CD4-positive, alpha-beta T cell treated with Interleukin-17A for 4 hours (primary cell): ENCODE results near the gene MCC.
"Not testable (repeated sequence)": the region's sequence is repeated elsewhere in the genome, so short reads cannot be mapped to it uniquely, and the experiment has no call there.

Experiments used
- DNase-seq: peaks from one replicate; pipeline ENCODE4 v3.0.0-alpha.2; 2020; ENCODE audit warnings: mixed read lengths

MCC gene

DNA sequence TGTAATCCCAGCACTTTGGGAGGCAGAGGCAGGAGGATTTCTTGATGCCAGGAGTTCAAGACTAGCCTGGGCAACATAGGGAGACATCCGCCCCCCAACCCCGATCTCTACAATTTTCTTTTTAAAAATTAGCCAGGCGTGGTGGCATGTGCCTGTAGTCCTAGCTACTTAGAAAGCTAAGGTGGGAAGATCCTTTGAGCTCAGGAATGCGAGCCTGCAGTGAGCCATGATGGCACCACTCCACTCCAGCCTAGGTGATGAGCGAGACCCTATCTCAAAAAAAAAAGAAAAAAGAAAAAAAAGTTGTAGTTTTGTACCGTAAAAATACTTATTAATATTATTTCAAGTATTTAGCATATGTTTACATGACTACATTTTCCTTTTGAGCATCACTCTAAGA is 82.7 kb downstream of the MCC start:
- no peak for DNase-seq

- no peak for DNase-seq
Measured at GRCh38 chr5:113404269-113404668, 84.0 kb downstream of the MCC start.

DNA sequence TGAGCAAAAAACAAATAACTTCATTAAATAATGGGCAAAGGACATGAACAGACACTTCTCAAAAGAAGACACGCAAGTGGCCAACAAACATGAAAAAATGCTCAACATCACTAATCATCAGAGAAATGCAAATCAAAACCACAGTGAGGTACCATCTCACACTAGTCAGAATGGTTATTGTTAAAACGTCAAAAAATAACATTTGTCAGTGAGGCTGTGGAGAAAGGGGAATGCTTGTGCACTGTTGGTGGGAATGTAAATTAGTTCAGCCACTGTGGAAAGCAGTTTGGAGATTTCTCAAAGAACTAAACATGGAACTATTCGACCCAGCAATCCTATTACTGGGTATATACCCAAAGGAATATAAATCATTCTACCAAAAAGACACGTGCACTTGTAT is 90.3 kb downstream of the MCC start:
- DNase-seq, result not testable (repeated sequence)

DNA sequence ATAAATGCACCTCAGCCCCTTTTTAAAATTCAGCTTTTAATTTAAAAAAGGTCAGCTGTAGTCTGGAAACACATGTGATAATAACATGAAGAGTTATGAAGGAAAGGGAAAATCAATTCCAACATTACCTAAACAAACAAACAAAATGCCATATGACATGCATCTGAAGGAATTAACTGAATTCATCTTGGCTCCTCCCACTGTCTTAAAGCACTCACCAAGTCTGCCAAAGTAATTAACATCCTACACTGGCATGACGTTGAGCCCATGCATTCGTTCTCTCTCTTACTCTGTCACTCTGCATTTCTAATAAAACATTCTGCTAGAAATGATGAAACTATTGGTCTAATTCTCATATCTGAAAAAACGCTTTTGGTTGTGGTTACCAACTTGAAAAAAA is 91.2 kb downstream of the MCC start:
- no peak for DNase-seq

DNA sequence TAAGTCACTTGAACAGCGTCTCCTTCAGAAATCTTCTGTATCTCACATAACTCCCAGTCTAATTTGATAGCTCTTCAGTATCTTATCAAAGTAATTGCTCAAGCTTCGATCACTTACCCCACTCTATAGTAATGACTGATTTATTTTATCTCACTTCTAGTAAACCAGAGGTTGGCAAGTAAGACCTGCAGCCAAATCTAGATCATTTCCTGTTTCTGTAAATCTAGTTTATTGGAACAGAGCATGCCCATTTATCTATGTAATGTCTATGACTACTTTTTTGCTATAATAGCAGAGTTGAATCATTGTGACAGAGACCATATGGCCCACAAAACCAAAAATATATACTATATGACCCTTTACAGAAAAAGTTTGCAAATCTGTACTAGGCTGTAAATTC is 93.6 kb downstream of the MCC start:
- no peak for DNase-seq

DNA sequence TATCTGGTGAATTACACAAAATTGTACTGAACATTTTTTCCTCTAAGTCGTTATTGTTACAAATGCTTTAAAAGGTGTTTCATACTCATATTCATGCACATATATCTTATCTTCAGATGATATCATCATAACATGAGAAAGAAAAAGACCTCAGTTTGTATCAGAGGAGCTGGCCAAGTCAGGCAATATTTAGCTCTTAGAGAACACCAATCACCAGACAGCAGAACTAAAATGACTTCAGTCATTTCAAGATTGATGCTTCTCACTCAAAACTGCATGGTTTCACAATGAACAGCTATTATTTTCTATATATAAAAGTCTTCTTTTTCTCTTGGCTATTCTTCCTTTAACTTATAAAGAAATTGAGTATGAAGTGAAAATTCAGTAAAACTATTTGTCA is 98.0 kb downstream of the MCC start:
- DNase-seq, result no peak

DNA sequence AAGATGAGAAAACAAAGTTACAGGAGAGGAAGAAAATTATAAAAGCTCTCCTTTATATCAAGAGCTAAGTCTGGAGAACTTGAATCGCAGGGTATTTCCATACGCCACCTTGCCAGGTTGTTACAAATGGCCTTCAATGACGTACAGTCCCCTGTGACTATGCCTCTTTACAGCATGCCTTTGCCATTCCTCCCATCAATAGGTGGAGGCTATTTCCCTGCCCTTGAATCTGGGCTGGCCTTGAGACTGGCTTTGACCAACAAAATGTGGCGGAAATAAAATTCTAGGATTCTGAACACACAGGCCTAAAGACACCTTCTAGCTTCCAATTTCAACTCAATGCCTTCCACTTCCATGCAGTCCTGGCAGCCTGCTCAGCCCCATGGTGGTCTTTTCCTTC is 99.1 kb downstream of the MCC start:
- no peak for DNase-seq

DNA sequence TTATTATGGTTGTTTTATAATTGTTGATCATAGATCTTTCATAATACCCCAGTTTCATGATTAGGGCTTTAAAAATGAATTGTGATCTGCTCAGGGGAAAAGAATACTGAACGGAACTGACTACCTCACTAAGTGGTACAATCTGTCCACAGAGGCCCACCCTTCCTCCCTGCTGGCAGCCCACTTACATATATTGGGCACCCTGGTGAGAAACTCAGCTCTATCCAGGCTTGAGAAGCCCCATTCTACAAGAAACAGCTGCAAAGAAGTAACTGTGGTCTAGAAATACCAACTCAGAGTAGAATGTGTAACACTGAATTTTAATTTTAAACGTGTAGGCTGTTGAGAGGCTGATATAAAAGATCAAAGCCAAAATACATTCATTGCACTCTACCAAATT is 100.4 kb downstream of the MCC start:
- no peak for DNase-seq

DNA sequence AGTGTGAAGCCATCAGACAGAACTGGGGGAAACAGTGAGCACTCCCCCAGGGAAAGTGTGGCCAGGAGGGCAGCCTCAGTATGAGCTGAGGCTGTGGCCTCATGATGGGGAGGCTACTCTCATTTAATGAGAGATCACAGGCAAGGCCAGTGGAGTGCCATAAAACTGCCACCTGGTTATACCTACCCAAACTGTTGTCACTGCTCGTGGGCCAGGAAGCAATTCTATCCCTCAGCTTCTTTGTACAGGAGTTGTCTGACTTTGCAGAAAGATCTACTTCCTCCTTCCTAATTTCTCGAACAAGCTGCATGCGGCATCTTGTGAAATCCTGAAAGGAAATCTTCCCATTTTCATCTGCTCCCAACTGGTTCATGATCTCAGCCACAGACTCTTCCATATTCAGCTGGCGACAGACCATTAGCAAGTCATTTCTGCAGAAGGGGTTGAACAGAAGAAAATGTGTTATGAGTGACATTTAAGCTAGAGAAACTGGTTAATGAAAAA is 103.4 kb downstream of the MCC start:
- DNase-seq, result no peak

GRCh38 chr5:113382731-113383130 is 105.5 kb downstream of the MCC start:
- DNase-seq, result no peak

DNA sequence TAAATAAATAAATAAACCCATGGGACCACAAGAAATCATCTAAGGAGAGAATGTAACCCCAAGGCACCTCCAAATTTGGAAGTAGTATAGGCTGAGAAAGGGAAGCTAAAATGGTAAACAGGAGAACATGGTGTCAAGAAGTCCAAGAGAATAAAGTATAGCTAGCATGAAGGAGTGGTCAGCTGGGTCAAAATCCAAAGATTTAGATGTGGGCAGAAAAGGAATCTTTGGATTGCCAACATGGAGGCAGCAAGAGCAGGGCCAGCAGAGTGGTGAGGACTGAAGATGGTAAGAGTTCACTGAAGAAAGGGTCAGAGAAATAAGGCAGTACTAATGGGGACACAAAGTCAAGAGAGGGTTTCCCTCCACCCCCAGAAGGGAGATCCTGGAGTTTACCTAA is 106.5 kb downstream of the MCC start:
- no peak for DNase-seq

DNA sequence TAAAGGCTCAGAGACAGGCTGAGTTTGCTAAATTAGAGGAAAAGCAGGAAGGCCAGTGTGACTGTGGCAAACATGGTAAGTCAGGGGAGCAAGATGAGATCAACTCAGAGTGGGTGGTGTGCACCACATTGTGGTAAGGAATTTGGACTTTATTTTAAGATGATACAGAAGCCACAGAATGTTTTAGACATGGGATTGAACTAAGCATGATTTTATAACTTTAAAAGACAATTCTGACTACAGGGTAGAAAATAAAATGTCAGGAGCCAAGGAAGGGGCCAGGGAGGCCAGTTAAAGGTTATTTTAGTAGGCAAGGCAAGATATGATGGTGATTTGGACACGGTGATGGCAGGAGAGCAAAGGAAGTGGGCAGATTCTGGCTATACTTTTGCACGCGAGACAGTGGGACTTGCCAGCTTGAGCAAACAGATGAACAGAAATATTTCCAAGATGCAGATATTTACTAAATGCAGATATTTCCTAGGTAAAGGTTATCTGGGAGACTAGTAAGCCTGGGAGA is 107.4 kb downstream of the MCC start:
- no peak for DNase-seq

DNA sequence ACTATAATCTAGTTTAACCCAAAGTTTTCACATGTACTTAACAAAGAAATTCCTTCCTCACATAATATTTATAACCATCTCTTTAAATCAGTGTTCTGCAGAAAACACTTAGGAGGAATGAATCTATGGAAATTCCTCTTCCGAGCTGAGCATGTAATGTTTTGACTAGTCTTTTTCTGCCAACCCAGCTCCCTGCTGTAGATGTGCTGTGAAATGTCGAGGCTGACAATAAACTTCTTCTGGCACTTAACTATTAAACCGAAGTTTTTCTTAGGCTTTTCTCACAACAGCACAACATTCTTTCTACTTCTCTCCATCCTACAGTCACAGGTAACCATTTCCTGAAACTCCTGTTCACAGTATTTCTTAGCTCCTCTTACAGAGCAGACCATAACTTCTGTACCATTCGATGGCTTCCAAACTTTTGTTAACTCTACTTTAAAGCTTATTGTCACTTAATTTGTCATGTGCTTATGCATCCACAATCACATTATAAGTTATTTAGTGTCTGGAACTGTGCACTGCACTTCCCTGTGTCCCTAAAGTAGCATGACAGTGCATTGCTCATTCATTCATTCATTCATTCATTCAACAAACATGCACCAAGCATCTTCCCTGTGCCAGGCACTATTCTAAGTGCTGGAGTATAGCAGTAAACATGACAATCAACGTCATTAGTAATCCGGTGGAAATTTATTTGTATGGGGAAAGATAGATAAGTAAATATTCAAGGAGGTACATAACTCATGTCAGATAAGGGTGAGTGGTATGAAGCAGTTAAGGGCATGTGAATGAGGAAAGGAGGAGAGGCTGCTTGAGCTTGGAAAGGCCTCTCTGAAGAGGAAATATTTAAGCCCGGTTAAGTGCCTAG is 108.1 kb downstream of the MCC start:
- no peak for DNase-seq

DNA sequence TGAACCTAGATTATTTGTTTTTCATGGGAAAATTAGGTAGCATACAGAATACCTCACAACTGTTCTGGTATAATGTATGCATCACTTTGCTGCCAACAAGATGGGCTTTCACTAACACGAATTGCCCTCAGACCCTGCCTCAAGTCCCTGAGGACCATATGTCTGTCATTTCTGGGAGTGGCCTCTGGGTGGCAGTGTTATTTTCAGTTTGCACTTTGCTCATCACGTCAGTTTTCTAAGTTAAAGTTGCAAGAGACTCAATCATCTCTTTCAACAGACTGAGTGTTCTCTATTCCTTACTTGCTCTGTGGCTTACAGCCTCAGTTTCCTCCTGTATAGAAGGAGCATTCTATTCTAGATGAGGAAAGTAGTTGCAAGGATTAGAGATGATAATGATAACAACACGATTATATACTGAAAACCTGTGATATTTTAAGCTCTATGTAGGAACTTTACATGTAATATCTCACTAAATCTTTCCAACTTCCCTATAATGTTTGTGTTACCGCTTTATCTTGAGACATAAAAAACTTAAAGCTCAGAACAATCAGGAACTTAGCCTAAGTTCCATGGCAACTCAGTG is 109.2 kb downstream of the MCC start:
- DNase-seq, result peak; percentile 67

DNA sequence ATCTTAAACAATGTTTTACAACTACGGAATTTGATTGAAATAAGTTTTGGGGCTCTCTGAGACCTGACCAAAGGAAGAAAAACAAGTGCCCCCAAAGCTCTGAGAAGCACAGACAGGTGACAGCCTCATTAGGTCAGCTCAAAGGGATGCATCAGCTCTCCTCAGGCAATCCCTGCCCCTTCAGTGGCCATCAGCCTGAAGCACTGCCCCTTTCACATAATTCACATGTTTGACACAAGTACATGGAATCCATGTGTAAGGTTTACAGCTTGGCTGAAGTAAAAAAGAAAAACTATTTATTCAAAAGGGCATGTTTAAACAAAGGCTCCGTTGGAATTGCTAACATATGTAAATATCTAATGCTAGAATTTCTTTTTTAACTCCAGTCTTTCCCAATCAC is 109.7 kb downstream of the MCC start:
- no peak for DNase-seq

GRCh38 chr5:113378081-113378480 is 110.2 kb downstream of the MCC start:
- peak; percentile 9 for DNase-seq

- DNase-seq, result no peak
Measured at GRCh38 chr5:113376640-113377039, 111.6 kb downstream of the MCC start.

- no peak for DNase-seq
Measured at GRCh38 chr5:113375480-113376060, 112.7 kb downstream of the MCC start.

DNA sequence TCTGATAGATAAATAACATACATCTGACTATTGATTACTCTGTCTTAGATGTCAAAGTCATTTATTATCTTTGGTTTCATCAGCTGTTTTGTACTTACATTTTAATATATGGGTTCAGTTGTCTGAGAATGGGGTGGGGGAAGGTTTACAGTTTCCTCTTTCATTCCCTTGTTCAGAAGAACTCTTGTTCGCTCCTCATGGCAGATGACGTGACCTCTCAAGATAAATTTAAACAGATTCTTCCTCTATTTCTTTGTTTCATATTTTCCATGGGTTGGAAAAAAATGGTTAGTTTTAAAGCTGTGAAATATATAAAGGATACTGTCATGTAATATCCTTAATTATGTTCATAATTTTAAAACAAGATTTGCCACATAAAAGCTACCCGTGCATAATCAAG is 114.8 kb downstream of the MCC start:
- no peak for DNase-seq

DNA sequence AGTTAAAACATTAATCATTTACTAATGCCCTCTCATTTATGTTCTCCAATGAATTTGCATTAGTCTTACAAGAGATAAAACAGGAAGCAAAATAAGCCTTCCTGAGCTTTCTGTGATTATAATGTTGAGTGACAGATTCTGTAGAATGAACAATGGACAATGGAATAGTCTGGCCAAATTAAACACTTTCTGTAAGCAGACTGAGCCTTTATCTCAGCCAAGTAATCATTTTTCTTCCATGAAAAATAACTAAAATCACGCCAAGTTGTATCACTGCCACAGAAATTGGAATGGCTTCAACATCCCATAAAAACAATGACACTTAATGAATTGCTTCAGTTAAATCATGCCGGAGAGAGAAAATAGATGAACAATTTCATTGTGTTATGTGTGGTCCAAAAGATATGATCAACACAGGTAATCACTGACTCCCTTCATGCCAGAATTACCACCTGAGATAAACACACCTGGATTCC is 116.5 kb downstream of the MCC start:
- DNase-seq, result no peak

GRCh38 chr5:113367586-113367985 is 120.7 kb downstream of the MCC start:
- no peak for DNase-seq

DNA sequence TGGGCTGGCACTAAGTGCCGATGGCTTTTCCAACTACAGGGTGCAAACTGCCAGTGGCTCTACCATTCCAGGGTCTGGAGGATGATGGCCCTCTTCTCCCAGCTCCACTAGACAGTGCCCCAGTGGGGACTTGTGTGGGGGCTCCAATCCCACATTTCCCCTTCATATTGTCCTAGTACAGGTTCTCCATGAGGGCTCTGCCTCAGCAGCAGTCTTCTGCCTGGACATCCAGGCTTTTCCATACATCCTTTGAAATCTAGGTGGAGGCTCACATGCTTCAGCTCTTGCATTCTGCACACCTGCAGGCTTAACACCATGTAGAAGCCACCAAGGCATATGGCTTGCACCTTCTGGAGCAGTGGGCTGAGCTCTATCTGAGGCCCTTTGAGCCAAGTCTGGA is 123.8 kb downstream of the MCC start:
- DNase-seq, result no peak

DNA sequence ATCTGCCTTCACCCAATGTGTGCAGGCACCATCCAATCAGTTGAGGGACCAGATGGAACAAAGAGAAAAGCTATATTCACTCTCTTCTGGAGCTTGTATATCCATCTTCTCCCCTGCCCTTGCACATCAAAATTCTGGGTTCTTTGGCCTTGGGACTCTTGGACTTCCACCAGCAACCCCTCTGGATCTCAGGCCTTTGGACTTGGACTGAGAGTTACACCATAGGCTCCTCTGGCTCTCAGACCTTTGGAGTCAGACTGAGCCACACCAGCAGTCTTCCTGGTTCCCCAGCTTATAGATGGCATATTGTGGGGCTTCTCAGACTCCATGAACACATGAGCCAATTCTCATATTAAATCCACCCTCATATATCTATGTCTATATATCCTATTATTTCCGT is 126.6 kb downstream of the MCC start:
- DNase-seq, result no peak

DNA sequence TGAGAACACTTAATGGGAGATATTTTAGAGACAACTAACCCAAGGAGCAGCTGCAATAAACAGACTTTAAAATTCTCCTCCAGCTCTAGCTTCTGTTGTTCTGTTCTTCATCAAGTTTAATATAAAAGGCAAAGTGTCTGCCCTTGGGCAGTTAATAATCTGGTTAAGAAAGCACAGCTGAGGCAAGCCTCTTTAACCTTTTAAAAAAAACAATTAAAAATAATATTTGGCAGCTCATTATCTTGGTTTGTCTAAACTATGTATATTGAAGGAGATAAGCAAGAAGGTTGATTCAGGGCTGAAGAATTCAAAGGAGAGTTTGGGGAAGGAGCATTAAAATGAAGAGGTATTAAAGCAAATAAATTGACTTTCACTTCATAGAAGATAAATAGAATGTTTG is 128.8 kb downstream of the MCC start:
- DNase-seq, result no peak
